Keratinocyte (primary cell): Measurements from ENCODE around the gene FGF12.

Experiments used
- EZH2 ChIP-seq: IDR thresholded peaks from one replicate; pipeline ENCODE4 v1.6.1; 2012; ENCODE audit warnings: inconsistent platforms, mild to moderate bottlenecking, low read length, moderate library complexity
- TF ChIP-seq, protein P1 (sequence below), 3 experiments: IDR thresholded peaks in 1 of 3; conservative IDR thresholded peaks in 1 of 3; optimal IDR thresholded peaks in 1 of 3; 2 replicates in 2 of 3; 3 replicates in 1 of 3; pipeline versions ENCODE3 to v1.5.1; 2011; ENCODE audit warnings: low read length in 3 of 3, mild to moderate bottlenecking in 3 of 3, moderate library complexity in 2 of 3, control low read depth in 1 of 3, inconsistent platforms in 1 of 3; ENCODE audit not compliant: insufficient read depth in 2 of 3; ENCODE audit errors: extremely low read depth in 1 of 3

DNA sequence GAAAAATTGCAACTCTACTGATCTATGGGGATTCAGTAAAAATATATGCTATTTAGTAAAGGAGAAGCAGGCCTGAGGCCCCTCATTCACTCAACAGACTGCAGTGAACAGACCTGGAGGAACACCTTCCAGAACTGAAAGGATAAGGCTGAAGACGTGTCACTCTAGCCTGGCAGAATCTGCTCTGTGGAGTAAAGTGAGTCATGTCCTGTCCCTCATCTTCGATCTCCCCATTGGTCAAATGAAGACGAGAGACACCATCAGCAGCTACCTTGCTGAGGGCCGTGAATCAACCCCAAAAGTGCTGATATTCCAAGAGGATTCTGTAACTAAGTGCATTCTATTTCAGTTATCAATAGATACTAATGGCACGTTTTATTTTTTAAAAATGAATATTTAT is 359.7 kb downstream of the FGF12 start:
- TF ChIP-seq, protein P1, sequence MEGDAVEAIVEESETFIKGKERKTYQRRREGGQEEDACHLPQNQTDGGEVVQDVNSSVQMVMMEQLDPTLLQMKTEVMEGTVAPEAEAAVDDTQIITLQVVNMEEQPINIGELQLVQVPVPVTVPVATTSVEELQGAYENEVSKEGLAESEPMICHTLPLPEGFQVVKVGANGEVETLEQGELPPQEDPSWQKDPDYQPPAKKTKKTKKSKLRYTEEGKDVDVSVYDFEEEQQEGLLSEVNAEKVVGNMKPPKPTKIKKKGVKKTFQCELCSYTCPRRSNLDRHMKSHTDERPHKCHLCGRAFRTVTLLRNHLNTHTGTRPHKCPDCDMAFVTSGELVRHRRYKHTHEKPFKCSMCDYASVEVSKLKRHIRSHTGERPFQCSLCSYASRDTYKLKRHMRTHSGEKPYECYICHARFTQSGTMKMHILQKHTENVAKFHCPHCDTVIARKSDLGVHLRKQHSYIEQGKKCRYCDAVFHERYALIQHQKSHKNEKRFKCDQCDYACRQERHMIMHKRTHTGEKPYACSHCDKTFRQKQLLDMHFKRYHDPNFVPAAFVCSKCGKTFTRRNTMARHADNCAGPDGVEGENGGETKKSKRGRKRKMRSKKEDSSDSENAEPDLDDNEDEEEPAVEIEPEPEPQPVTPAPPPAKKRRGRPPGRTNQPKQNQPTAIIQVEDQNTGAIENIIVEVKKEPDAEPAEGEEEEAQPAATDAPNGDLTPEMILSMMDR (optimal IDR thresholded peaks at IDR 0.05 in 1 of 3, IDR thresholded peaks at IDR 0.05 in 1 of 3, conservative IDR thresholded peaks at IDR 0.05 in 1 of 3; ENCODE audit: extremely low read depth in 1 of 3, insufficient read depth in 2 of 3, low read length in 3 of 3): no peak
- no peak for TF ChIP-seq EZH2
